ENCODE data around the gene LAMB1. TPM values are rescaled to one million over a fixed set of nuclear protein-coding genes. Genes with fewer than 3 reads are reported as not detected.

The LAMB1 gene
- polyA plus RNA-seq, 1 donor from 2014 or later, result 7.6 TPM

- Histone ChIP-seq H4K20me1 (ENCODE audit: insufficient read depth) (no peaks in the 10 kb centered on the region), H3K9me2 (ENCODE audit: insufficient read depth, low read length) (no peaks in the 10 kb centered on the region), H3K27ac (ENCODE audit: low read length) (no peak overlapping the region), H3K36me3 (ENCODE audit: insufficient read depth, low read length) (no peaks in the 10 kb centered on the region), H2AFZ (ENCODE audit: low read depth, low read length) (no peak overlapping the region), H3K4me3 (ENCODE audit: low read length) (no peak overlapping the region), H3K4me2 (ENCODE audit: low read length) (no peak overlapping the region), H3K79me2 (replicated peaks; ENCODE audit: insufficient read depth, low read length) (no peaks in the 10 kb centered on the region), H3F3A (ENCODE audit: insufficient read depth, low read length, poor library complexity, severe bottlenecking) (no peaks in the 10 kb centered on the region), H3K9me3 (ENCODE audit: low read length) (no peaks in the 10 kb centered on the region), H3K9ac (ENCODE audit: low read length) (no peak overlapping the region), H3K27me3 (ENCODE audit: insufficient read depth, low read depth, low read length) (no peaks in the 10 kb centered on the region)
- no peak for TF ChIP-seq EP300 (conservative IDR thresholded peaks at IDR 0.05; ENCODE audit: poor library complexity, severe bottlenecking)
- TF ChIP-seq TAF1 (IDR thresholded peaks at IDR 0.05; ENCODE audit: low read depth), result no peak
- TF ChIP-seq RAD21 (conservative IDR thresholded peaks at IDR 0.05), result no peak
- TF ChIP-seq EZH2 (IDR thresholded peaks at IDR 0.05; ENCODE audit: borderline replicate concordance, insufficient read depth, low read length, poor library complexity, severe bottlenecking), result no peak
- TF ChIP-seq REST (IDR thresholded peaks at IDR 0.05; ENCODE audit: borderline replicate concordance), result no peak
- no peak for TF ChIP-seq CTCF (IDR thresholded peaks at IDR 0.05; ENCODE audit: poor library complexity, severe bottlenecking)
- no peak for TF ChIP-seq POLR2AphosphoS5 (IDR thresholded peaks at IDR 0.05)
- no peak for TF ChIP-seq MXI1 (conservative IDR thresholded peaks at IDR 0.05; ENCODE audit: poor library complexity, severe bottlenecking)
- TF ChIP-seq SMC3 (conservative IDR thresholded peaks at IDR 0.05; ENCODE audit: poor library complexity), result no peak
These were observed 44.1 kb upstream of the LAMB1 start for GRCh38 chr7:108046952-108047506.

- no peak for TF ChIP-seq CTCF (IDR thresholded peaks at IDR 0.05; ENCODE audit: poor library complexity, severe bottlenecking)
- TF ChIP-seq EZH2 (IDR thresholded peaks at IDR 0.05; ENCODE audit: borderline replicate concordance, insufficient read depth, low read length, poor library complexity, severe bottlenecking), result no peak
- TF ChIP-seq EP300 (conservative IDR thresholded peaks at IDR 0.05; ENCODE audit: poor library complexity, severe bottlenecking), result no peak
- no peak for TF ChIP-seq MXI1 (conservative IDR thresholded peaks at IDR 0.05; ENCODE audit: poor library complexity, severe bottlenecking)
- TF ChIP-seq POLR2AphosphoS5 (IDR thresholded peaks at IDR 0.05), result no peak
- TF ChIP-seq TAF1 (IDR thresholded peaks at IDR 0.05; ENCODE audit: low read depth), result no peak
- no peak for TF ChIP-seq RAD21 (conservative IDR thresholded peaks at IDR 0.05)
- no peak for TF ChIP-seq SMC3 (conservative IDR thresholded peaks at IDR 0.05; ENCODE audit: poor library complexity)
- no peak for TF ChIP-seq REST (IDR thresholded peaks at IDR 0.05; ENCODE audit: borderline replicate concordance)
- no peak overlapping the region for H2AFZ ChIP-seq (ENCODE audit: low read depth, low read length)
- peak overlapping the region; percentile 83 for H3K27ac ChIP-seq (ENCODE audit: low read length)
- no peaks in the 10 kb centered on the region for H3K27me3 ChIP-seq (ENCODE audit: insufficient read depth, low read depth, low read length)
- H3K4me2 ChIP-seq (ENCODE audit: low read length), result no peak overlapping the region
- H4K20me1 ChIP-seq (ENCODE audit: insufficient read depth), result no peaks in the 10 kb centered on the region
- peak overlapping the region; percentile 28 for H3K4me3 ChIP-seq (ENCODE audit: low read length)
- H3F3A ChIP-seq (ENCODE audit: insufficient read depth, low read length, poor library complexity, severe bottlenecking), result no peaks in the 10 kb centered on the region
- H3K36me3 ChIP-seq (ENCODE audit: insufficient read depth, low read length), result no peaks in the 10 kb centered on the region
- H3K9ac ChIP-seq (ENCODE audit: low read length), result peak overlapping the region; percentile 42
- no peaks in the 10 kb centered on the region for H3K9me2 ChIP-seq (ENCODE audit: insufficient read depth, low read length)
- no peaks in the 10 kb centered on the region for H3K79me2 ChIP-seq (replicated peaks; ENCODE audit: insufficient read depth, low read length)
- H3K9me3 ChIP-seq (ENCODE audit: low read length), result no peaks in the 10 kb centered on the region
These were observed 42.7 kb upstream of the LAMB1 start for GRCh38 chr7:108045669-108046068.

Measured in neural cell (in vitro differentiated cells).